Keratinocyte (primary cell): ENCODE data around the gene ATE1. TPM values are rescaled to one million over a fixed set of nuclear protein-coding genes. Genes with fewer than 3 reads are reported as not detected.

Source experiments
- DNase-seq: peaks from one replicate; pipeline ENCODE4 v3.0.0-alpha.2; 2011; ENCODE audit warnings: low read depth, missing footprints, low spot score
- FAIRE-seq: peaks from 2 replicates; lab custom pipeline; 2011; peaks lifted over from hg19 to GRCh38; lab: Jason Lieb, UNC
- H2AFZ ChIP-seq: 2 replicates; pipeline ENCODE4 v1.6.0; 2012; ENCODE audit warnings: low read length, control low read depth, inconsistent platforms; ENCODE audit not compliant: control insufficient read depth
- H3K27ac ChIP-seq: 2 replicates; pipeline ENCODE4 v1.5.1; 2011; ENCODE audit warnings: low read length; ENCODE audit not compliant: control insufficient read depth, insufficient read depth
- H3K27me3 ChIP-seq: 3 replicates; pipeline ENCODE4 v1.6.0; 2011; ENCODE audit warnings: low read length; ENCODE audit not compliant: control insufficient read depth, insufficient read depth; ENCODE audit errors: extremely low read depth
- H3K36me3 ChIP-seq, 2 experiments: 2 replicates in 1 of 2; 3 replicates in 1 of 2; pipeline ENCODE4 v1.5.1; 2011; ENCODE audit warnings: low read length in 2 of 2, mild to moderate bottlenecking in 1 of 2; ENCODE audit not compliant: control insufficient read depth in 2 of 2, insufficient read depth in 2 of 2; ENCODE audit errors: extremely low read depth in 1 of 2
- H3K4me1 ChIP-seq: 3 replicates; pipeline ENCODE4 v1.5.1; 2011; ENCODE audit warnings: low read length; ENCODE audit not compliant: control insufficient read depth, insufficient read depth; ENCODE audit errors: extremely low read depth
- H3K4me2 ChIP-seq: 3 replicates; pipeline ENCODE4 v1.6.0; 2011; ENCODE audit warnings: low read depth, low read length; ENCODE audit not compliant: control insufficient read depth, insufficient read depth; ENCODE audit errors: extremely low read depth
- H3K4me3 ChIP-seq, 3 experiments: fragments of 200-600 bp in 1 of 3; sonication (generic) in 1 of 3; 2 replicates in 2 of 3; 3 replicates in 1 of 3; pipeline ENCODE4 v1.5.1; 2011 to 2016; ENCODE audit warnings: low read length in 3 of 3, mild to moderate bottlenecking in 3 of 3, control low read depth in 2 of 3, inconsistent platforms in 1 of 3, low read depth in 1 of 3, mixed read lengths in 1 of 3, mixed run types in 1 of 3, moderate library complexity in 1 of 3; ENCODE audit not compliant: control insufficient read depth in 2 of 3, insufficient read depth in 2 of 3; ENCODE audit errors: extremely low read depth in 1 of 3
- H3K79me2 ChIP-seq: 2 replicates; pipeline ENCODE4 v1.6.0; 2012; ENCODE audit warnings: low read length; ENCODE audit not compliant: control insufficient read depth, insufficient read depth
- H3K9ac ChIP-seq: 3 replicates; pipeline ENCODE4 v1.6.0; 2011; ENCODE audit warnings: low read length; ENCODE audit not compliant: control insufficient read depth, insufficient read depth; ENCODE audit errors: extremely low read depth
- H3K9me1 ChIP-seq: 3 replicates; pipeline ENCODE4 v1.6.0; 2011; ENCODE audit warnings: low read length; ENCODE audit not compliant: control insufficient read depth, insufficient read depth; ENCODE audit errors: extremely low read depth
- H3K9me3 ChIP-seq: 2 replicates; pipeline ENCODE4 v1.5.1; 2012; ENCODE audit warnings: low read depth, low read length; ENCODE audit not compliant: control insufficient read depth
- H4K20me1 ChIP-seq: 3 replicates; pipeline ENCODE4 v1.6.0; 2011; ENCODE audit warnings: low read length; ENCODE audit not compliant: control insufficient read depth, insufficient read depth; ENCODE audit errors: extremely low read depth
- EZH2 ChIP-seq: IDR thresholded peaks from one replicate; pipeline ENCODE4 v1.6.1; 2012; ENCODE audit warnings: inconsistent platforms, mild to moderate bottlenecking, low read length, moderate library complexity
- dilution Hi-C: fragments of 300-500 bp; cut with MboI; formaldehyde crosslinking; loops from one replicate; pipeline ENCODE4 v1.7.0; 2020; ENCODE audit warnings: low sequenced_read_pairs; ENCODE audit not compliant: extremely low pct_ligation_motif_present
- polyA plus RNA-seq, 5 experiments: library from polyadenylated mRNA; depleted of rRNA in 3 of 5; stranded (reverse) in 3 of 5; stranded (forward) in 1 of 5; unstranded in 1 of 5; fragments of >200 nt; gene quantifications; 1 replicate in 1 of 5; 2 replicates in 3 of 5; 3 replicates in 1 of 5; pipeline versions ENCODE4 v1.2.1 to v1.2.3, GENCODE V29; 2011 to 2012; ENCODE audit warnings: missing spikeins in 2 of 5, low read depth in 1 of 5, low replicate concordance in 1 of 5
- TF ChIP-seq, protein P1 (sequence below), 3 experiments: IDR thresholded peaks in 1 of 3; conservative IDR thresholded peaks in 1 of 3; optimal IDR thresholded peaks in 1 of 3; 2 replicates in 2 of 3; 3 replicates in 1 of 3; pipeline versions ENCODE3 to v1.5.1; 2011; ENCODE audit warnings: low read length in 3 of 3, mild to moderate bottlenecking in 3 of 3, moderate library complexity in 2 of 3, control low read depth in 1 of 3, inconsistent platforms in 1 of 3; ENCODE audit not compliant: insufficient read depth in 2 of 3; ENCODE audit errors: extremely low read depth in 1 of 3

Gene ATE1
- polyA plus RNA-seq, 1 donor (not counting 4 experiments of a cell fraction or from before 2014, with no cell fraction given) = 14.9 TPM

GRCh38 chr10:121886997-121887622, 40.7 kb downstream of the ATE1 start:
- no peaks in the 10 kb centered on the region for H3K27me3 ChIP-seq
- no peak overlapping the region for H3K9ac ChIP-seq
- H3K4me1 ChIP-seq = no peaks in the 10 kb centered on the region
- H2AFZ ChIP-seq = no peak overlapping the region
- no peak for TF ChIP-seq EZH2
- TF ChIP-seq, protein P1, sequence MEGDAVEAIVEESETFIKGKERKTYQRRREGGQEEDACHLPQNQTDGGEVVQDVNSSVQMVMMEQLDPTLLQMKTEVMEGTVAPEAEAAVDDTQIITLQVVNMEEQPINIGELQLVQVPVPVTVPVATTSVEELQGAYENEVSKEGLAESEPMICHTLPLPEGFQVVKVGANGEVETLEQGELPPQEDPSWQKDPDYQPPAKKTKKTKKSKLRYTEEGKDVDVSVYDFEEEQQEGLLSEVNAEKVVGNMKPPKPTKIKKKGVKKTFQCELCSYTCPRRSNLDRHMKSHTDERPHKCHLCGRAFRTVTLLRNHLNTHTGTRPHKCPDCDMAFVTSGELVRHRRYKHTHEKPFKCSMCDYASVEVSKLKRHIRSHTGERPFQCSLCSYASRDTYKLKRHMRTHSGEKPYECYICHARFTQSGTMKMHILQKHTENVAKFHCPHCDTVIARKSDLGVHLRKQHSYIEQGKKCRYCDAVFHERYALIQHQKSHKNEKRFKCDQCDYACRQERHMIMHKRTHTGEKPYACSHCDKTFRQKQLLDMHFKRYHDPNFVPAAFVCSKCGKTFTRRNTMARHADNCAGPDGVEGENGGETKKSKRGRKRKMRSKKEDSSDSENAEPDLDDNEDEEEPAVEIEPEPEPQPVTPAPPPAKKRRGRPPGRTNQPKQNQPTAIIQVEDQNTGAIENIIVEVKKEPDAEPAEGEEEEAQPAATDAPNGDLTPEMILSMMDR (optimal IDR thresholded peaks at IDR 0.05 in 1 of 3, IDR thresholded peaks at IDR 0.05 in 1 of 3, conservative IDR thresholded peaks at IDR 0.05 in 1 of 3; ENCODE audit: extremely low read depth in 1 of 3, insufficient read depth in 2 of 3, low read length in 3 of 3) = peak; percentile 90 to 96 (median 95)
- DNase-seq = peak; percentile 5
- dilution Hi-C loops = no loop called here
- H3K36me3 ChIP-seq = peaks cover 0 to 1% of the 10 kb centered on the region in 2 experiments
- no peaks in the 10 kb centered on the region for H3K9me1 ChIP-seq
- H3K4me2 ChIP-seq = no peak overlapping the region
- H3K4me3 ChIP-seq = no peak overlapping the region
- peak; percentile 87 for FAIRE-seq
- no peaks in the 10 kb centered on the region for H4K20me1 ChIP-seq
- H3K79me2 ChIP-seq = no peaks in the 10 kb centered on the region
- no peaks in the 10 kb centered on the region for H3K9me3 ChIP-seq
- no peak overlapping the region for H3K27ac ChIP-seq

DNA sequence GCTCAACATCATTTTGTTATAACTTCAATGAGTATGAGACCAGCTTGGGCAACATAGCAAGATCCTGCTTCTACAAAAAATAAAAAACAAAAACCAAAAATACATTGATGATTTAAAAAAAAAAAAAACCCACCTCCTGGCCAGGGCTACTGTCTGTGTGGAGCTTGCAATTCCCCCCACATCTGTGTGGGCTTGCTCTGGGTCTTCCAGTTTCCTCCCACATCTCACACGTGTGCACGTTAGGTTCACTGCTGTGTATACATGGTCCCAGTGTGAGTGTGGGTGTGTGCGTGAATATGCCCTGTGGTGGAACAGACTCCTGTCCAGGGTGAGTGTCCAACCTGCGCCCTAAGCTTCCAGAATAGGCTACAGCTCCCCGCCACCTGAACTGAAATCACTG, 41.6 kb downstream of the ATE1 start:
- Histone ChIP-seq H3K27ac (no peak overlapping the region), H4K20me1 (no peaks in the 10 kb centered on the region), H3K9me3 (no peaks in the 10 kb centered on the region), H3K4me1 (no peaks in the 10 kb centered on the region), H3K9me1 (no peaks in the 10 kb centered on the region), H3K79me2 (no peaks in the 10 kb centered on the region), H3K9ac (no peak overlapping the region), H3K36me3 (peaks cover 0 to 1% of the 10 kb centered on the region in 2 experiments), H3K4me2 (no peak overlapping the region), H2AFZ (no peak overlapping the region), H3K27me3 (no peaks in the 10 kb centered on the region), H3K4me3 (no peak overlapping the region)
- no peak for FAIRE-seq
- DNase-seq = no peak
- no peak for TF ChIP-seq EZH2
- TF ChIP-seq, protein P1 (optimal IDR thresholded peaks at IDR 0.05 in 1 of 3, IDR thresholded peaks at IDR 0.05 in 1 of 3, conservative IDR thresholded peaks at IDR 0.05 in 1 of 3; ENCODE audit: extremely low read depth in 1 of 3, insufficient read depth in 2 of 3, low read length in 3 of 3) = no peak
- dilution Hi-C loops = no loop called here
